B cell (primary cell): ENCODE measurements around the gene ST8SIA5.

ENCODE experiments used
- EZH2 ChIP-seq: IDR thresholded peaks from 2 replicates; pipeline ENCODE4 v1.6.1; 2012; ENCODE audit warnings: borderline replicate concordance, low read depth, mild to moderate bottlenecking, moderate library complexity, low read length; ENCODE audit not compliant: insufficient read depth, poor library complexity, severe bottlenecking
- TF ChIP-seq, protein P1 (sequence below): fragments of 200-600 bp; IDR thresholded peaks from one replicate; pipeline ENCODE4 v1.8.0; 2022; ENCODE audit warnings: antibody characterized with exemption, mild to moderate bottlenecking

GRCh38 chr18:46683252-46683651 is 73.6 kb downstream of the ST8SIA5 start:
- TF ChIP-seq, protein P1, sequence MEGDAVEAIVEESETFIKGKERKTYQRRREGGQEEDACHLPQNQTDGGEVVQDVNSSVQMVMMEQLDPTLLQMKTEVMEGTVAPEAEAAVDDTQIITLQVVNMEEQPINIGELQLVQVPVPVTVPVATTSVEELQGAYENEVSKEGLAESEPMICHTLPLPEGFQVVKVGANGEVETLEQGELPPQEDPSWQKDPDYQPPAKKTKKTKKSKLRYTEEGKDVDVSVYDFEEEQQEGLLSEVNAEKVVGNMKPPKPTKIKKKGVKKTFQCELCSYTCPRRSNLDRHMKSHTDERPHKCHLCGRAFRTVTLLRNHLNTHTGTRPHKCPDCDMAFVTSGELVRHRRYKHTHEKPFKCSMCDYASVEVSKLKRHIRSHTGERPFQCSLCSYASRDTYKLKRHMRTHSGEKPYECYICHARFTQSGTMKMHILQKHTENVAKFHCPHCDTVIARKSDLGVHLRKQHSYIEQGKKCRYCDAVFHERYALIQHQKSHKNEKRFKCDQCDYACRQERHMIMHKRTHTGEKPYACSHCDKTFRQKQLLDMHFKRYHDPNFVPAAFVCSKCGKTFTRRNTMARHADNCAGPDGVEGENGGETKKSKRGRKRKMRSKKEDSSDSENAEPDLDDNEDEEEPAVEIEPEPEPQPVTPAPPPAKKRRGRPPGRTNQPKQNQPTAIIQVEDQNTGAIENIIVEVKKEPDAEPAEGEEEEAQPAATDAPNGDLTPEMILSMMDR, result no peak
- TF ChIP-seq EZH2, result no peak
